Ammon's horn (tissue), 1 donor: ENCODE results near the gene ZSWIM8.
"Not testable (repeated sequence)": the region's sequence is repeated elsewhere in the genome, so short reads cannot be mapped to it uniquely, and the experiment has no call there.

ENCODE experiments used
- DNase-seq: peaks from one replicate; pipeline ENCODE4 v3.0.0-alpha.2; 2016; ENCODE audit warnings: low spot score

ZSWIM8 gene

DNA sequence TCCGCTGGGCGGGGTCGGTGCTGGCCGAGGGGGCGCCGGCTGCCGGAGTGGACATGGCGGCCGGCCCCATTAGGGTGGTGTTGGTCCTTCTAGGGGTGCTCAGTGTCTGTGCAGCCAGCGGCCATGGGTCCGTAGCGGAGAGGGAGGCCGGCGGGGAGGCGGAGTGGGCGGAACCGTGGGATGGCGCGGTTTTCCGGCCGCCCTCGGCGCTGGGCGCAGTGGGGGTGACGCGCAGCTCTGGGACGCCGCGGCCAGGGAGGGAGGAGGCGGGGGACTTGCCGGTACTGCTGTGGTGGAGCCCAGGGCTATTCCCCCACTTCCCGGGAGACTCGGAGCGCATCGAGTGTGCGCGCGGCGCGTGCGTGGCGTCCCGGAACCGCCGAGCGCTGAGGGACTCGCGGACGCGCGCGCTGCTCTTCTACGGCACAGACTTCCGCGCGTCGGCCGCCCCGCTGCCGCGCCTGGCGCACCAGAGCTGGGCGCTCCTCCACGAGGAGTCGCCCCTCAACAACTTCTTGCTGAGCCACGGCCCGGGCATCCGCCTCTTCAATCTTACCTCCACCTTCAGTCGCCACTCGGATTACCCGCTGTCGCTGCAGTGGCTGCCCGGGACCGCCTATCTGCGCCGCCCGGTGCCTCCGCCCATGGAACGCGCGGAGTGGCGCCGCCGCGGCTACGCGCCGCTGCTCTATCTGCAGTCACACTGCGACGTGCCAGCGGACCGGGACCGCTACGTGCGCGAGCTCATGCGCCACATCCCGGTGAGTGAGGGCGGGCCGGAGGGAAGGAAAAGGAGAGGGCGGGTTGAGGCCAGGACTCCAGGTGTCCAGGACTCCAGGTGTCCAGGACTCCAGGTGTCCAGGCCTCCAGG is 12.9 kb upstream of the ZSWIM8 start:
- DNase-seq, result peak; percentile 83

DNA sequence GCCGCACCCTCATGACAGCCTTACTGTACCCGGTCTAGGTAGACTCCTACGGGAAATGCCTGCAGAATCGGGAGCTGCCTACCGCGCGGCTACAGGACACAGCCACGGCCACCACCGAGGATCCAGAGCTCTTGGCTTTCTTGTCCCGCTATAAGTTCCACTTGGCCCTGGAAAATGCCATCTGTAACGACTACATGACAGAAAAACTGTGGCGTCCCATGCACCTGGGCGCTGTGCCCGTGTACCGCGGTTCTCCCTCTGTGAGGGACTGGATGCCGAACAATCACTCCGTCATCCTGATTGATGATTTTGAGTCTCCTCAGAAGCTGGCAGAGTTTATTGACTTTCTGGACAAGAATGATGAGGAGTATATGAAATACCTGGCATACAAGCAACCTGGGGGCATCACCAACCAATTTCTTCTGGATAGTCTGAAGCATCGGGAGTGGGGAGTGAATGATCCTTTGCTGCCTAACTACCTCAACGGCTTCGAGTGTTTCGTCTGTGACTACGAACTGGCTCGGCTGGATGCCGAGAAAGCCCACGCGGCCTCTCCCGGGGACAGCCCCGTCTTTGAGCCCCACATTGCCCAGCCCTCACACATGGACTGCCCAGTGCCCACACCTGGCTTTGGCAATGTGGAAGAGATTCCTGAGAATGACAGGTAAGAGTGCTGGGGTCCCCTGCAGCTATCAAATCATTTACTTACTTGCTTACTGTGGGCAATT is 12.1 kb upstream of the ZSWIM8 start:
- no peak for DNase-seq

DNA sequence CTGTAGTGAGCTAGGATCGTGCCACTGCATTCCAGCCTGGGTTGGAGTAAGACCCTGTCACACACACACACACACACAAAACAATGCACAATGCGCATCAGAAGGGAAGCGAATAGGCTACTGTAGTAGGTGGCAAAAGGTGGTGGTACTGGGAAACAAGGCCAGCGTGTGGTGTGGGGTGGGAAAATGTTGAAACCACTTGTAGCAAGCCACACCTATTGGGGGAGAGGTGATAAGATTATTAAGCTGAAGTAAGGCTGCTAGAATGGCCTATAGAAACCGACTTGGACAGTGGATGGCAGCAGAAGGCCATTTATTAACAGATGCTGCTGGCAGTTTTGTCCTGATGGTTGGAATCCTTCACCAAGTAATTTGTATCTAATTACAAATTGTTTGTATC is 10.8 kb upstream of the ZSWIM8 start:
- DNase-seq, result no peak

DNA sequence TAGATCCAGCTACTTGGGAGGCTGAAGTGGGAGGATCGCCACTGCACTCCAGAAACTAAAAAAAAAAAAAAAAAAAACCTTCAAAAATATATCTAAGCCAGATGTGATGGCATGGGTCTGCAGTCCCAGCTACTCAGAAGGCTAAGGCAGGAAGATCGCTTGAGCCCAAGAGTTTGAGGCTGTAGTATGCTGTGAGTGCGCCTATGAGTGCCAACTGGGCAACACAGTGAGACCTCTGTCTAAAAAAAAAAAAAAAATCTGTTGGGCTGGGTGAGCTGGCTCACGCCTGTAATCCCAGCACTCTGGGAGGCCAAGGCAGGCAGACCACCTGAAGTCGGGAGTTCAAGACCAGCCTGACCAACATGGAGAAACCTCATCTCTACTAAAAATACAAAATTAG is 6.4 kb upstream of the ZSWIM8 start:
- DNase-seq, result no peak

DNA sequence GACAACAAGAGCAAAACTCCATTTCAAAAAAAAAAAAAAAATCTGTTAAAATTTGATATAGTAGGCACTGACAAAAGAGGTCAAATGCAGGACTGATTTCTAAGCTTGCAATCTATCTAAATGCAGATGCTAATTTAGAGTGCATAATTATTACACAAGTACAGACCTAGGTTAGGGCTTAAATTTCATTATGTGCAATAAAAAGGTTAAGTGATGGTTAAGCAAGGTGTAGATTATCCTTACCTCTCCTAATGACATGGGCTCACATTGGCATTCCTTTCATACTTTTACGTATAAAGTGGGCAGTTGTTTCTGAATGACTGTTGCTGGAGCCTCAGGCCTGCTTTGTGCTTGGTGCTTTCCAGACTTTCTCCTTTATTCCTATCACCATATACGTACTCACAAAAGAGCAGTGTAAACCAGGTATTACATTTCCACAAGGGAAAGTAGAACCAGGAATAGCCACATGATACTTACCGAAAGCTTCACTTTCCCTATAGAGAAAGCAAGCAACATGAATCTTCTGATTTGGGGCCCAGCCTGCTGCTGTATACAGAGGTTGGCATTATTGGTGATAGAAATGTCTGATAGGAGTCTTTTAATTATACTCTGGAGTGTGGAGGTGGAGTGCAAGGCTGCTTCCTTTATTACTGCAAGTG is 5.7 kb upstream of the ZSWIM8 start:
- DNase-seq, result no peak

DNA sequence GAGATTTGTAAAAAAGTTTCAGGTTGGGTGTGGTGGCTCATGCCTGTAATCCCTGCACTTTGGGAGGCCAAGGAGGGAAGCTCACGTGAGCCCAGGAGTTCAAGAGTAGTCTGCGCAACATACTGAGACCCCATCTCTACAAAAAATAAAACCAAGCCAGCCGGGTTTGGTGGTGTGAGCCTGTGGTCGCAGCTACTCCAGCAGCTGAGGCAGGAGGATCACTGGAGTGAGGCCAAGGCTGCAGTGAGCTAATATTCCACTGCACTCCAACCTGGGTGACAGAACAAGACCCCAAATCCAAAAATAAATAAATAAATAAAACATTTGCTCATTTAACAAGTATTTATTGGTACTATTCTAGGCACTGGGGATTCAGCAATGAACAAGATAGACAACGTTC is 5.1 kb upstream of the ZSWIM8 start:
- no peak for DNase-seq

DNA sequence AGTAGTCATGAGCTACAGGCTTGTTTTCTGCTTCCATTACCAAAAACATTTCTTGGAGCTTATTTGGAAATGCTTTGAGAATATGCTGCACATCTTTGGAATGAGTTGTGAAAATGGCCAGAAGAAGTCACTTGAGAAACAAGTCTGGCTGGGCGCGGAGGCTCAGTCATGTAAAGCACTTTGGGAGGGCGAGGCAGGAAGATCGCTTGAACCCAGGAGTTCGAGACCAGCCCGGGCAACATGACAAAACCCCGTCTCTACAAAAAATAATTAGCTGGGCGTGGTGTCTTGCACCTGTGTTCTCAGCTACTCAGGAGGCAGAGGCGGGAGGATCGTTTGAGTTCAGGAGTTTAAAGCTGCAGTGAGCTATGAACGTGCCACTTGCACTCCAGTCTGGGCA is 4.4 kb upstream of the ZSWIM8 start:
- DNase-seq, result no peak

DNA sequence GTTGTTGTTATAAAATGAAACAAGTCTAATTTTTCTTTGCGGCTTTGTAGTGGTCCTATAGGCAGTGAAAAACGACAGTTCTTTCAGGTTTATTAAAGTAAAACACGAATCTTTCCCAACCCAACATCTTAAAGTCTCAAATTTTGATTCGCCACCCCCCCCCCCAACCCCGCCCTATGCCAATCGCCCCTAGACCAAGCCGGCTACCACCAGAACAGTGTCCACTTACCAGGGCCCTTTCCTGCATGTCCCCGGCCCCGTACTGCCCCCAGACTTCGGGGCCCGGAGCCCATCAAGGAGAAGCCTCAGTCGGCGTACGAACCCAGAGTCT is 3.9 kb upstream of the ZSWIM8 start:
- DNase-seq, result no peak

DNA sequence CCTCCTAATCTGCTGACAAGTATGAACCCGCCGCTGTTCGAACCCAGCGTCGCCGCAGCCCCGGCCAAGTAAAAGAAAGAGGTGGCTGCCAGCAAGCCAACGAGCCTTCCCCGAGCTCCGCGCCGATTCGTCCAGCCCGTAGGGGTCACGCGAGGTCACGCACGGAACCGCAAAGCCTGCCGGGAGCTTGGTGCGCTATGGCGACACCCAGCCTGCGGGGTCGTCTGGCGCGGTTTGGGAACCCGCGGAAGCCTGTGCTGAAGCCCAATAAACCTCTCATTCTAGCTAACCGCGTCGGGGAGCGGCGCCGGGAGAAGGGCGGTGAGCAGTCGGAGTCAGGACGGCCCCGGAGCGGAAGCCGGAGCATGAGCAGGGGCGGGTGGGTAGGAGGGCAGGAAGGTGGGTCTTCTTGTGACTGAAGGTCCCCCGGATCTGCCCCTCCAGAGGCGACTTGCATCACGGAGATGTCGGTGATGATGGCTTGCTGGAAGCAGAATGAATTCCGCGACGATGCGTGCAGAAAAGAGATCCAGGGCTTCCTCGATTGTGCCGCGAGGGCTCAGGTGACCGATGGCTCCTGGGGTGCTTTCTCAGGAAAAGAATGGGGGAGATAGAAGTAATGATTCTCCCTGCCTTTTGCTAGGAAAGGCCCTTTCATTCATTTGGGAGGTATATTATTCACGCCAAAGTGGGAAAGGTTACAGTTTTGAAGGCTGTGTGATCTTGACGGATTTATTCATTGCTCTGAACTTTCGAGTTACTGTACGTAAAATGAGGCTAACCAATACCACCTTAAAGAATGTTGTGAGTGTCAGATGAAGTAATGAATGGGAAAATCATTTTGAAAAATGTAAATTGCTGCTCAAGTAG is 3.3 kb upstream of the ZSWIM8 start, which contains the start of gene CHCHD1:
CHCHD1 (plus strand) TSS at position 170 of the 870 bp plus-strand sequence; CDS start at position 198, 28 bp downstream.
- DNase-seq, result peak; percentile 94

DNA sequence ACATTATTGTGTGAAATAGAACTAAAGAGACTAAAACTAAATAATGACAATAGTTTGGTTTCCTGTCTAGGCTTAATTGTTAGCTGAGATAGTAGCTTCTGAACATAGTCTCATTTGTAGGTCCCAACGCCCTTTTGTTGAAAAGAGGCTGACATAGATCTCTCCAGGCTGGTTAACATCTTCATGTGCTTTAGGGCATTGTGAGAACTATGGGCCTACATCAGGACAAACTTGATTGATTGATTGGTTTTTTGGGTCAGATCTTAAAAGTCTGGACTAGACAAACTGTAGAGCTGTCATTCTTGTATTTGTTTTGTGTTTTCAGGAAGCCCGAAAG is 2.7 kb upstream of the ZSWIM8 start:
- no peak for DNase-seq

DNA sequence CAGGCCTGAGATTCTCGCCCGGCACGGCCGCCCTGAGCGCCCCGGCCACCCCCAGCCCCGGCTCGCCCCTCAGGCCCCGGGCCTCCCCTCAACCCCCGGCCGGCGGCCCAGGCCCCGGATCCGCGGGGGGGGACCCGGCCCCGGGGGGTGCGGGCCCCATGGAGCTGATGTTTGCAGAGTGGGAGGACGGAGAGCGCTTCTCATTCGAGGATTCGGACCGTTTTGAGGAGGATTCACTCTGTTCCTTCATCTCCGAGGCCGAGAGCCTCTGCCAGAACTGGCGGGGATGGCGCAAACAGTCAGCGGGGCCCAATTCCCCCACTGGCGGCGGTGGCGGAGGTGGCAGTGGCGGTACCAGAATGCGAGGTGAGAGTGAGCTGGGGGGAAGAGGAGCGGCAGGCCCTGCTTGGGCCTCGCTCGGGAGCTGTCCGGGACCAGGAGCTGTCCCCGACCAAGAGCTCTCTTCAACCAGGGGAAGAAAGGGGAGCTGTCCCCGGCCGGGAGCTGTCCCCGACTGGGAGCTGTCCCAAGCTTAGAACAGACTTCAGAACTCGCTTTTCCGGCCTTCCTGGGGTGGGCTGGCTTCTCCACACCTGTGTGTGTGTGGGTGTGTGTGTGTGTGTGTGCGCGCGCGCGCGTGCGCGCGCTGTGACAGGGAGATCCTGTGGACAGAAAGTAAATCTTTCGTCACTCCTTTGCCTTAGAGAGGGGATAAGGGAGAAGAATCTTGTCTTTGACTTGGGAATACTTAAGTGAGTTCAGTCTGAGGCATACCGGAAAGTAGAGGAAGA is 510 bp downstream of the ZSWIM8 start:
- no peak for DNase-seq

DNA sequence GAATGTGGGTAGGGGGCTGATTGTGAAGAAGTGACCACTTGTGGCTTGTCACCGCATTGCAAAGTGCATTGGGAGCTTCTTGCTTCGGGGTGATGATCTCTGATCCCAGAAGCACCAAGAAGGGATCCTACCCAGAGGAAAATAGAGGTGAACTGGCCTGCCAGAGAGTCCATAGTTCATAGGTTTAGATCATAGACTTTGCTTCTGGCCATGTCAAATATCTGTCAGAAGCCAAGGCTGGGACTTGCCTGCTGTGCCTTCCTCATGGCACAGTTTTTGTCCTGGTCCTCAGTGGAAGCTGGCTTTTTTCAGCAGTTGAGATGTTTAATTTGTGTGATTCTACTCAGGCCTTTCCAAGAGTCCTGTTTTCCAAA is 1.1 kb downstream of the ZSWIM8 start:
- DNase-seq, result no peak

DNA sequence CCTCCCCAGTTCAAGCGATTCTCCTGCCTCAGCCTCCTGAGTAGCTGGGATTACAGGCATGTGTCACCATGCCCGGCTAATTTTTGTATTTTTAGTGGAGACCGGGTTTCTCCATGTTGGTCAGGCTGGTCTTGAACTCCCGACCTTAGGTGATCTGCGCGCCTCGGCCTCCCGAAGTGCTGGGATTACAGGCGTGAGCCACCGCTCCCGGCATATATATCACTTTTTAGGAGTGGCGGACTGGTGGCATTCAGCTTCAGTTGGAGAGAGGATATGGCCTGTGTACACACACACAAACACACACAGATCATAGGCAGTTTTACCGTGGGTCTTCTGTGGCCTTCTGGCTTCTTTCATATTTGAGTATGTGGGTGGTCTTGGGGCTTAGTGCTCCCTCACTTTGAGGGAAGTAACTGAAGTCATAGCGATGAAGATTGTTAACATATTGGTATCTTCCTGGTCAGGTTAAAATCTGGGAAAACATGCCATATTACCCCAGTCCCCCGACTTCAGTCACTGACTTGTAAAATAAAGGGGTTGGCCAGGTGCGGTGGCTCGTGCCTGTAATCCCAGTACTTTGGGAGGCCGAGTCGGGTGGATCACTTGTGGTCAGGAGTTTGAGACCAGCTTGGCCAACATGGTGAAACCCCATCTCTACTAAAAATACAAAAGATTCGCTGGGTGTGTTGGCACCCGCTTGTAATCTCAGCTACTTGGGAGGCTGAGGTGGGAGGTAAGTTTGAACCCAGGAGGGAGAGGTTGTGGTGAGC is 1.8 kb downstream of the ZSWIM8 start:
- not testable (repeated sequence) for DNase-seq

DNA sequence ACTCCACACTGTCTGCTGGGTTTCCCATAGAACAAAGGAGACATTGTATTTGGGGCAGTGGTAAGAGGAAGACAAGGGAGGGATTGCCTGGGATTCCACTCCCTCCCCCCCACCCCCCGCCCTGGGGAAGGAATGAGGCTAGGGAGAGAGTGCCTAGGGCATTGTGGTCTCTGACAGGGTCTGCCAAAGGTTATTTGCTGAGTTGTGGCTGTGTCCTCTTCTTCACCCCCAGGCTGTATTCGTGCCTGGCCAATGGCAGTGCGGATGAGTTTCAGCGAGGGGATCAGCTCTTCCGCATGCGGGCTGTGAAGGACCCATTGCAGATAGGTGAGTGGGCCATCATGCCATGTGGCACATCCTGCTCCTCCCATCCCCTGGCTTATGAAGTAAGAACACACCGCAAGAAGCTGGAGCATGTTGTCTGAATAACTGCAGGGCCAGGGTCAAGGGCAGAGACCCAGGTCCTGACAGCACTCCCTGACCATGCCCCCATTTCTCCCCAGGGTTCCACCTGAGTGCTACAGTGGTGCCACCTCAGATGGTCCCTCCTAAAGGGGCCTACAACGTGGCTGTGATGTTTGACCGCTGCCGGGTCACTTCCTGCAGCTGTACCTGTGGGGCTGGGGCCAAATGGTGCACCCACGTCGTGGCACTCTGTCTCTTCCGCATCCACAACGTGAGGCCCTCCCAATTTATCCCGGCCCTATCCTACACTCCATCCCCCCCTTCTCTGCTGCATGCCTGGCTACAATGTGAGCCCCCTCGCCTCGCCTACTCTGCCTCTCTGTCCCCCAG is 3.7 kb downstream of the ZSWIM8 start:
- no peak for DNase-seq

DNA sequence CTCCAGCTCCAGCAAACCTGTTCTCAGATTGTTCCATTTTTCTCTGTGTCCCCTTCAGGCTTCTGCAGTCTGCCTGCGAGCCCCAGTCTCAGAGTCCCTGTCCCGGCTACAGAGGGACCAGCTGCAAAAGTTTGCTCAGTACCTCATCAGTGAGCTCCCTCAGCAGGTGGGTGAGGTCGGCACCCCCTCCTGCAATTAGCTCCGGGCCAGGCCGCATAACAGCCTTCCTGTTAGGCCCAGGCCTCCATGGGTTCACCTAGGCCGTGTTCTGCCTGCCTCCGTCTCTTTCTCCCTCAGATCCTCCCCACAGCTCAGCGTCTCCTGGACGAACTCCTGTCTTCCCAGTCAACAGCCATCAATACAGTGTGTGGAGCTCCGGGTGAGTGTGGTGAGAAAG is 4.3 kb downstream of the ZSWIM8 start:
- no peak for DNase-seq

DNA sequence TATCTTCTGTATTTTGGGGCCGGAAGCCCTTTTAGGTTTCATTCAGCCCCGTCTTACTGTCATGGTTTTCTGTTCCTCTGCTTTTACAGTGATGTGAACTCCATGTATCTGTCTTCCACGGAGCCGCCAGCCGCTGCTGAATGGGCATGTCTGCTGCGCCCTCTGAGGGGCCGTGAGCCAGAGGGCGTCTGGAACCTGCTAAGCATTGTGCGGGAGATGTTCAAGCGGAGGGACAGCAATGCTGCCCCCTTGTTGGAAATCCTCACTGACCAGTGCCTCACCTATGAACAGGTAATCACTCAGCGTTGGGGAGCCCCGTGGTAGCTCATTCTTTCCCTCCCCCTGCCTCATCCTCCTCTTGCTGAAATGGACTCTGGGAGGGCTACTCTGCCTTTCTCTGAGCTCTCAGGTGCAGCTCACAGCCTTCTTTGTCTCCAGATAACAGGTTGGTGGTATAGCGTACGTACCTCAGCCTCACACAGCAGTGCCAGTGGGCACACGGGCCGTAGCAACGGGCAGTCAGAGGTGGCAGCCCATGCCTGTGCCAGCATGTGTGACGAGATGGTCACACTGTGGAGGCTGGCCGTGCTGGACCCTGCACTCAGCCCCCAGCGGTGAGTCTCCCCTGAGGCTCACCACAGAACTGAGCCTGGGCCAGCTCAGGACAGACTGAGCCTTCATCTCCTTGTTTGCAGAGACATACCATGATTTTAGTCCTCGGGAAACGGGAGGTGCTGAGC is 5.7 kb downstream of the ZSWIM8 start:
- DNase-seq, result no peak

DNA sequence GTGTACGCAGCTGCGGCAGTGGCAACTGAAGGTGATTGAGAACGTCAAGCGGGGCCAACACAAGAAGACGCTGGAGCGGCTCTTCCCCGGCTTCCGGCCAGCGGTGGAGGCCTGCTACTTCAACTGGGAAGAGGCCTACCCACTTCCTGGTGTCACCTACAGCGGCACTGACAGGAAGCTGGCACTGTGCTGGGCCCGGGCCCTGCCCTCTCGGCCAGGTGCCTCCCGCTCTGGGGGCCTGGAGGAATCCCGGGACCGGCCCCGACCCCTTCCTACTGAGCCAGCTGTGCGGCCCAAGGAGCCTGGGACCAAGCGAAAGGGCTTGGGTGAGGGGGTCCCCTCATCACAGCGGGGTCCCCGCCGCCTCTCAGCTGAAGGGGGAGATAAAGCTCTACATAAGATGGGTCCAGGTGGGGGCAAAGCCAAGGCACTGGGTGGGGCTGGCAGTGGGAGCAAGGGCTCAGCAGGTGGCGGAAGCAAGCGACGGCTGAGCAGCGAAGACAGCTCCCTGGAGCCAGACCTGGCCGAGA is 6.5 kb downstream of the ZSWIM8 start:
- DNase-seq, result no peak

DNA sequence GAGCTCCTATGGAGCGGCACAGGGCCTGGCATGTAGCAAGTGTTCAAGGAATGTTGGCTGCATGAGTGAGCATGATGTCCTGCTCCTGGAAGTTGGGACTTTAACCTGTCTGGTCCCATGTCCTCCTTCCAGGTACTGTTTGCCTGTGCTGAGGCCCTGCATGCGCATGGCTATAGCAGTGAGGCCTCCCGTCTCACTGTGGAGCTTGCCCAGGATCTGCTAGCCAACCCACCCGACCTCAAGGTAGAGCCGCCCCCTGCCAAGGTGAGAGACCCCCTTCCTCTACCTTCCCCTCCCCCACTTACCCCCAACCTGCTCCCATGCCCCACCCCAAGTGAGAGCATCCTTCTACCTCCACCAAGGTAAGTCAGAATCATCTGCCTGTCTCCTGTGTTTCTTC is 8.1 kb downstream of the ZSWIM8 start:
- DNase-seq, result no peak

DNA sequence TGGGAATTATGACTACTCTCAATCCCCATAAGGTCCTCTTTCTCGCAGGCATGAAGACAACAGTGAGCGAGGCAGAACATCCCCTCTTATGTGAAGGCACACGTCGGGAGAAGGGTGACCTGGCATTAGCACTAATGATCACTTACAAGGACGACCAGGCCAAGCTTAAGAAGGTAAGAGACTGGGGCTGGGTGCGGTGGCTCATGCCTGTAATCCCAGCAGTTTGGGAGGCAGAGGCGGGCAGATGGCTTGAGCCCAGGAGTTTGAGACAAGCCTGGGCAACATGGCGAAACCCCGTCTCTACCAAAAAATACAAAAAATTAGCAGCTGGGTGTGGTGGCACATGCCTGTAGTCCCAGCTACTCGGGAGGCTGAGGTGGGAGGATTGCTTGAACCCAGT is 10.1 kb downstream of the ZSWIM8 start:
- not testable (repeated sequence) for DNase-seq
